Motor neuron (in vitro differentiated cells): ENCODE measurements around the gene PLCD3. TPM values are rescaled to one million over a fixed set of nuclear protein-coding genes. Genes with fewer than 3 reads are reported as not detected.
A peak's percentile ranks its signal among the peaks of the same experiment; 100 is the strongest.

Experiments
- ATAC-seq, 8 experiments: fragments of 200-7000 bp; cut with Tn5 transposase; replicated peaks in 6 of 8; 2 replicates each; pipeline ENCODE4 v1.8.0; 2021; ENCODE audit warnings: mild to moderate bottlenecking in 8 of 8, moderate library complexity in 8 of 8
- H3K27ac ChIP-seq, 2 donors: fragments of 250-450 bp; sonication (Bioruptor Pico); 2 replicates each; pipeline ENCODE4 v1.9.0; 2021; ENCODE audit warnings: antibody characterized with exemption in 2 of 2, mild to moderate bottlenecking in 2 of 2, moderate library complexity in 1 of 2
- H3K4me1 ChIP-seq, 2 donors: fragments of 250-450 bp; sonication (Bioruptor Pico); replicated peaks in 1 of 2; 2 replicates each; pipeline ENCODE4 v1.6.1; 2021; ENCODE audit warnings: antibody characterized with exemption in 2 of 2, mild to moderate bottlenecking in 2 of 2, moderate library complexity in 1 of 2
- H3K4me3 ChIP-seq, 5 donors: fragments of 250-450 bp; sonication (Bioruptor Pico); 2 replicates each; pipeline ENCODE4 v1.9.0; 2021; ENCODE audit warnings: antibody characterized with exemption in 5 of 5, mild to moderate bottlenecking in 5 of 5, moderate library complexity in 4 of 5
- WGBS, 10 experiments: fragments of 450-650 bp; shearing (Covaris generic); methylation state at CpG; one replicate each; pipeline ENCODE4 v1.0.0; 2022; 5-methylcytosine and 5-hydroxymethylcytosine counted together
- in situ Hi-C, 9 experiments: fragments of 400-800 bp; cut with MboI; loops; one replicate each; pipeline ENCODE4 v1.15.0; 2021; ENCODE audit warnings: low sequenced_read_pairs in 9 of 9, low pct_unique_long_range_greater_than_20kb in 2 of 9; ENCODE audit not compliant: unreplicated experiment in 9 of 9
- total RNA-seq, 8 experiments: library from RNA; unstranded; fragments of 300-600 nt; gene quantifications; 2 replicates each; pipeline versions ENCODE4 v1.2.3 to v1.2.4, GENCODE V29; 2022

Gene PLCD3
- total RNA-seq, 8 experiments from 2014 or later = 2.0 to 40.1 (median 10.0) TPM

DNA sequence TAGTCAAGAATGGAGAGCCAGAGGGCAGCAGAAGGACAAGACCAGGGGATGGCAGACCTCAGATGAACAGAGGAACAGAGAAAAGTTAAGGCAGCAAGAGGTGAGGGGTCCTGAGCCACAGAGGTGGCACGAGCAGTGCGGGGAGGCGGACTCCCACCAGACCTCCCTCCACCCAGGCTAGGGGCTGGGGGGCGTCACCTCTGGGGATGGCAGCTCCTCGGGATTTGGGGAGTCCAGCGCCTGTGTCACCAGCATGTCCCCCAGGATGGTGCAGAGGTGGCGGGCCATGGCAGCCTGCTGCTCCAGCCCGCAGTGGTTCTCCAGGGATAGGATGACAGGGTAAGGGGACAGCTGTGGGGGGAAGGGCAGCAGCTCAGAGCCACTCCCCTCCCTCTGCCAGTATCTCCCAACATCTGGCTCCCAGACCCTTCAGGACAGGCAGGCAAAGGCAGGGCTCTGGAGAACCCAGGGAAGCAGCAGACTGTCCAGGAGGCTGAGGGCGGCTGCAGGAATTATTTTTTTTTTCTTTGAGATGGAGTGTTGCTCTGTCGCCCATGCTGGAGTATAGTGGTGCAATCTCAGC, 15.8 kb downstream of the PLCD3 start:
- H3K27ac ChIP-seq = no peak overlapping the region
- in situ Hi-C loops = no loop called here
- no peaks in the 10 kb centered on the region for H3K4me1 ChIP-seq
- H3K4me3 ChIP-seq = no peak overlapping the region
- 100% methylated on average over 1 of the region's 10 CpGs; no CpG with 5 or more reads in 8 of the 10 experiments for WGBS, 10 experiments
- peak in 2 of 8 experiments; percentile 40 to 60 for ATAC-seq

DNA sequence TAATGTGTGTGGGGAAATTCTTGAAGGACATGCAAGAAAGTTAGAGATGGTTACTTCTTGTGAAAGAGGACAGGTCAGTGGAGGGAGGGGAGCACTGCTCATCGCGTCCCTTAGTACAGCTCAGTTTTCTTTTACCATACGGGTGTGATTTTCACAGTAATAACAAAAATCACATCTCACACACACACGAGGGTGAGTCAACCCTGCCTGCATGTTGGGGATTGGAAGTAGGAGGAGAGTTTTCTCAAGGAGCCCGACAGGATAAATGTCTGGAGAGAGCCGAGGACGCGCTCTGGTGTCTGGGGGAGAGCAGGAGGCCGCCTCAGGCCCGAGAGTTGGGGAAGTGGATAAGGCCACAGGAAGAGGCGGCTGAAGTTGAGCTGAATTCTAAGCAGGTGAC, 16.4 kb downstream of the PLCD3 start:
- in situ Hi-C loops = no loop called here
- H3K4me3 ChIP-seq = no peak overlapping the region
- WGBS, 10 experiments = 40 to 100% (median 77%) methylated on average over 2 to 9 of the region's 11 CpGs; no CpG with 5 or more reads in 1 of the 10 experiments
- ATAC-seq = no peak
- H3K4me1 ChIP-seq = peaks cover 0 to 4% of the 10 kb centered on the region in 2 donors
- H3K27ac ChIP-seq = no peak overlapping the region

DNA sequence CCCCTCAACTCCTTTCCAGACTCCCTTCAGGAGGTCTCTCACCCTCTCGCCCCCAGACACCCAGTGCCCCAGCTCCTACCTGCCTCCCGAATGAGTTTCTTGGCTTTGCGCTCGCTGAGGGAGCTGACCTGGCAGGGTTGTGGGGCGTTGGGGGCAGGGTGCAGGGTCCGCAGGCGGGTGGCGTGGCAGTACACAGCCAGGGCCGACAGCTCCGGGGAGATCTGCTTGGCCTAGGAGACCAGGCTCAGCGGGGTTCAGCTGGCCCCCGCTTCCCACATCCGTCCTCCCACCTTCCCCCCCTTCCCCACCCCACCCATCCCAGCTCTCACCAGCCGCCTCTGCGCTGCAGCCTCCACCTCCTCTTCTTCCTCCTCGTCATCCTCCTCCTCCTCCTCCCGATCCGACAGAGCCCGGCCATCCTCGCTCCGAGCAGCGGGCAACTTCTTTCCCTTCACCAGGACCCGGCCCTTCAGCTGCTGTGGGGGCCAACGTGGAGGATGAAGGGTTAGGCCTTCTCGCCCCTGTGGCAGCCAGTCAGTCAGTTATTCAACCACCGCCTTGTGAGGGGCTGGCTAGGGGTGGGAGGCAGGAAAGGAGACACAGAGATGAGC, 17.2 kb downstream of the PLCD3 start:
- WGBS, 10 experiments = 67 to 100% (median 84%) methylated on average over 1 to 6 of the region's 26 CpGs; no CpG with 5 or more reads in 7 of the 10 experiments
- in situ Hi-C loops = no loop called here
- ATAC-seq = no peak

DNA sequence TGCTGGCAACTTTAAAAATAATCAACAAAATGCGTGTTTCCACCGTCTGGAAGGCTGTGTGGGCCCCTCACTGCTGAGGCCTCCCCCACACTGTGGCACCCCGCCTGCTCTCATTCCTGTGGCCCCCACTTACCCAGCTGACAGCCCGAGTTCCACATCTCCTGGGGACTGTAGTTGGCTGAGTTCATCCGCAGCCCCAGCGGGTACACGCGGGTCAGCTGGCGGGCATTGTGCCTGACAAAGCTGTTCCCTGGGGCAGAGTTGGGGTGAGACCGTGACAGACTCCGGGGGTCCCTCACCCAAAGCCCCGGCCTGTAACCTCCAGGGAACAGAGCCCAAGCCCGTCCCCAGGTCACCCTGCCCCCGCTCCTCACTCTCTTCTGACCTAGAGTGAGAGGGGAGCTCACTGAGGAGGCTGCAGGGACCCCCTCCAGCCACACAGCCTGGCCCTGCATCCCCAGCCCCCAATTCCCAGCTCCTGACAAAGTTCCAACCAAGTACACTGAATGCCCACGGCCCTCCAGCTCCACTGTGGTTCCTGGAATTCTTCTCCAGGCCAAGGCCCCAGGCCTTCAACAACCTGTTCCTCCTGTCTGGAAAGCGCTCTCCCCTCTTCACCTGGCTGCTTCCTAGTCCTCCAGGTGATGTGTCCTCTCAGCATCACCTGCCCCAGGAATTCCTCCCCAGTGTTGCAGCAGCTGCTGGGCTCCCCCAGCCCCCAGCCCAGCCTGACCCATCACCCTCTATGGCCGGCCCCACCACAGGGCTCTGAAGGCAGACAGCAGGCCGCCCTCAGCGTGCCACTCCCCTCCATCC, 18.0 kb downstream of the PLCD3 start:
- no peak for ATAC-seq
- peaks cover 0 to 4% of the 10 kb centered on the region in 2 donors for H3K4me1 ChIP-seq
- H3K4me3 ChIP-seq = no peak overlapping the region
- no peak overlapping the region for H3K27ac ChIP-seq
- 80 to 100% (median 100%) methylated on average over 1 to 2 of the region's 19 CpGs; no CpG with 5 or more reads in 7 of the 10 experiments for WGBS, 10 experiments
- in situ Hi-C loops = no loop called here

More for the DNA sequence above, 17.2 kb downstream of the PLCD3 start:
- Histone ChIP-seq H3K4me3 (no peak overlapping the region), H3K27ac (no peak overlapping the region), H3K4me1 (peaks cover 0 to 4% of the 10 kb centered on the region in 2 donors)

DNA sequence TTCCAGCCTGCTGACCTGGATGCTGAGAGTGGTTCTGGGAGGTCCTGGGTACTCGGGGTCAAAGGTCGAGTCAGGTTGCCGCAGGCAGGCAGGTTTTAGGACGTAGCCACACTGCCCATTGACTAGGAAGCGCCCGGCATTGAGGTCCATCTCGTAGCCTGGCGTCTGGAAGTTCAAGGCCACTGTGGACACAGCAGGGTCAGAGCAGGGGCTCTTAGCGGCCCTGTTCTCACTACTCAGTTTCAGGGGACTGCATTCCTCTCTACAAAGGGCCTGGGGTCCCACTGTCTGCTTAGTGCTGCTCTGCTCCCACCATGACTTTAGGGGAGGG, 18.9 kb downstream of the PLCD3 start:
- in situ Hi-C loops = no loop called here
- Histone ChIP-seq H3K4me3 (no peak overlapping the region), H3K4me1 (peaks cover 0 to 4% of the 10 kb centered on the region in 2 donors), H3K27ac (no peak overlapping the region)
- no peak for ATAC-seq
- WGBS, 10 experiments = 93% methylated on average over 5 of the region's 9 CpGs; no CpG with 5 or more reads in 9 of the 10 experiments

DNA sequence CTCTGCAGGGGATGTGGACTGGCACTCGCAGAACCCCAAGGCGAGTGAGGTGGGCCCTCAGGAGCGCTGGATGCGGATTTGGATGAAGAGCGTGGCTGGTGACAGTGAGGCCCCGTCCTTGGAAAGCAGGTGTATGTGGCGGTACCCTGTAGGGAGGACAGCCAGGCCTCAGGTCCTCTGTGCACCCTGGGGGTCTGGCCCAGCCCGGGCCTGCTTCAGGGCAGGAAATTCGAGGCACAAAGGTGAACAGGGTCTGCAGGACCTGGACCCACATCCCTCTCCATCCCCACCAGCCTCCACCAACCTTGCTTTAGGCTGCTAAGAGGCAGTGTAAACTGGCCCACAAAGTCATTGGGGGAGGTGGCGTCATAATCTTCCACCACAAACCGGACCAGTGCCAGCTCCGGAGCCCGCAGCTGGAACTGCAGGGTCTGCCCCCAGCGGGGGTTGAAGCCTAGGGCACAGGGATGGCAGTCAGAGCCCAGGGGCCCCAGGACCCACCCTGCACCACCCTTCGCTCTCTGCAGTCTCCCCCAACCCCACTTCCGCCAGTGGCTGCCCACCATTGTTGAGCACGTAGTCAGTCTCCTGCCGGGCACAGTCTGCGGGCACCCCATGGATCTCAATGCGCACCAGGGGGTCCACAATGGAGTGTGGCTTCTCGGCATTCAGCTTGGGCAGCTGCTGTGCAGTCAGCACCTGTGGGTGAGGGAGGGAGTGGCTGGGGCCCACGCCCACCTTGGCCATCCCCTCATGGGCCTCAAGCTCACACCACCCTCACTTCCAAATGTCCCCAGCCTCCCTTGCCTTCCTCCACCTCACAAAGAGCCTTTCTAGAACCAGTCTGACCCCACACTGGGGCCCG, 19.5 kb downstream of the PLCD3 start:
- in situ Hi-C loops = no loop called here
- no peak overlapping the region for H3K4me3 ChIP-seq

DNA sequence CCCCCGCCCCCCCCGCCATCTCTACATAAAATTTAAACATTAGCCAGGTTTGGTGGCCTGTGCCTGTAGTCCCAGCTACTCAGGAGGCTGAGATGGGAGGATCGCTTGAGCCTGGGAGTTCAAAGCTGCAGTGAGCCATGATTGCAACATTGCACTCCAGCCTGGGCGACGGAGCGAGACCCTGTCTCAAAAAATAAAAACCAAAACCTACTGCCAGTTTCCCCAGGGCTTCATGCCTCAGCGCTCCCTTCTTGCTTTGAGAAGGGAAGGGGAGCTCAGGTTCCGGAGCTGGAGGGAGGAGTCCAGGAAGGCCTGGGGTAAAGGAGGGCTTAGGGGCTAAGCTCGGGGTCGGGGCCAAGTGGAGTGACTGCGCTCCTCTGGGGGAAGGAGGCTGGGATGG, 20.5 kb downstream of the PLCD3 start:
- in situ Hi-C loops = no loop called here
- no peak overlapping the region for H3K27ac ChIP-seq
- peaks cover 0 to 4% of the 10 kb centered on the region in 2 donors for H3K4me1 ChIP-seq

More for the DNA sequence above, 19.5 kb downstream of the PLCD3 start:
- WGBS, 10 experiments = 86 to 100% (median 98%) methylated on average over 1 to 8 of the region's 23 CpGs; no CpG with 5 or more reads in 5 of the 10 experiments
- no peak for ATAC-seq
- Histone ChIP-seq H3K4me1 (peaks cover 0 to 4% of the 10 kb centered on the region in 2 donors), H3K27ac (no peak overlapping the region)

DNA sequence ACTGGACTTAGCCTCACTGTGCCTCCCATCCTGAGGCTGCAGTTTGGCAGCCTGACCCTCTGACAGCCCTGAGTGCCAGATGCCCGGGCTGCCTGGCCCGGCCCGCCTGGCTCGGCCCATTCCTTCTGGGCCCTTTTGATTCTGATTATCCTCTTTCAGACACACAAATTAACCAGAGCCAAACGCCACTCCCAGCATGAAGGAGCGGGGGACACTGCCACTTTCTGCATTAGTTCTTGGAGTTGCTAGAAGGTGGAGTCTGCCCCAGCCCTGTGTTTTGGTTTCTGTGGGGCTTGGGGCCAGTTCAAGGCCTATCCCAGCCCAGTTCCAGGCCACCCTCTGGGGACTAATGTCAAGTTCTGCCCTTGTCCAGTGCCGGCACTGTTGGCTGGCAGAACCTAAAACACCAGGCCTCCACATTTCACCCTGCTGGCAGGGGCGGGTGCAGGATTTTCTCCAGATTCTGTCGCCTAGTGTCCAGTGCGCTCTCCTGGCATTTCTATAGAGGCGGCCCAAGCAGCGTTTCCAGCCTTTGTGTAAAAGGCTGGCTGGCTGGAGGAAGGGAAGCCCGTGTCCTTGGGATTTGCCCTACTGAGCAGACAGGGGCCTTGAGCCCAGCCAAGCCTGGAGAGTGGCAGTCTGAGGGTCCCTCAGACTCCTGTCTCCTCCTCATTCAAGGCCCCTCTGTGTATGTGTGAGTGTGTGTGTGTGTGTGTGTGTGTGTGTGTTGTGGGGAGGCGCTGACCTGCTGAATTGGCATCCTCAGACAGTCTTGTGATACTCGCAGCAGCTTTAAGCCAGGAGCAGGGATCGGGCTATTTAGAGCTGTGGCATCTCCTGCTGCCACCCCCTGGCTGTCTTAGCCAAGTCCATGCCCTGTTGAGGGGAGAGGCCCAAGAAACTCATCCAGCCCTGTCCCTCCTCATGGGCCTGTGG, 21.4 kb downstream of the PLCD3 start:
- peak; percentile 13 to 55 (median 26) for ATAC-seq
- no peak overlapping the region for H3K27ac ChIP-seq
- peaks cover 0 to 4% of the 10 kb centered on the region in 2 donors for H3K4me1 ChIP-seq
- in situ Hi-C loops = no loop called here
- 9 to 100% (median 92%) methylated on average over 1 to 6 of the region's 16 CpGs; no CpG with 5 or more reads in 2 of the 10 experiments for WGBS, 10 experiments
- no peak overlapping the region for H3K4me3 ChIP-seq

More for the DNA sequence above, 20.5 kb downstream of the PLCD3 start:
- no peak for ATAC-seq
- no peak overlapping the region for H3K4me3 ChIP-seq
- 80 to 100% methylated on average over 1 to 2 of the region's 11 CpGs; no CpG with 5 or more reads in 8 of the 10 experiments for WGBS, 10 experiments

DNA sequence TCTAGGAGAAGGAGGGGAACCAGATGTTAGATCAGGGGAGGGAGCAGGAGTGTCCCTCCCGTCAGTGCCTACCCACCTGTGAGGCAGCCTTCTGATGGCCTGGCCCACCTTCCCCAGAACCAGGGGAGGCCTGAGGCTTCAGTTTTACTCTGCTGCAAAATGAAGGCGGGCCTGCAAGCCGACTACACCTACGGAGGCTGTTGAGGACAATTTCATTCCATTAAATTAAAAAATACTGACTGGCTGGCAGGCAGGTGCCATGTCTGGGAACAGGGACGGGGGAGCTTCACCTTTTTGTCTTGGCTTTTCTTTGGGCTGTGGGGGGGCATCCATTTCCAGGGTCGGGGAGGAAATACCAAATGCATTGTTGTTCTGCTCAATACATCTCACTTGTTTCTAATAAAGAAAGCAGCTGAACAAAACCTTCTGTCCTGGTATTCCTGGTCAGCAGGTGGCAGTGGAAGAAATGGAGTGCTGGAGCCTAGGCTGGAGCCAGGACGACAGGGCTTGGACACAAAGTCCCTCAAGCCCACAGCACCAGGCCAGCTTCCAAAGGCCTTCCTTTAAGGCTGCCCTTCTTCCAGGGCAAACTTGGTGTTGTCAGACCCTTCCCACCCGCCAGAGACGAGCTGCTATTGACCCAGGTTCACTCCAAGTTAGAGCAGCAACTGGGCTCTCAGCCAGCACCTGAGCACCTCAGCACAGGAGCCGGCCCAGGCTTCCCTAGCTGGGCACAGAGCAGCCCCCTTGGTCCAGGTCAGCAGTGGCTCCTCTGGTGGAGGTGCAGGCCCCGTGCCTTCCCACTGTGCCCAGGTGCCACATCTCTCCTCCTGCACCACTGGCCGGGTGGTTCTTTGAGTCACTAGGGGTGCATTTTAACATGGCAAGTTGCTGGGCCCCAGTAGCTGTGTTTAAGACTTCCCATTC, 23.5 kb downstream of the PLCD3 start:
- Histone ChIP-seq H3K4me1 (peaks cover 0 to 4% of the 10 kb centered on the region in 2 donors), H3K27ac (no peak overlapping the region), H3K4me3 (no peak overlapping the region)
- ATAC-seq = peak in 1 of 8 experiments; percentile 3
- in situ Hi-C loops = no loop called here
- 69 to 100% (median 83%) methylated on average over 1 to 3 of the region's 12 CpGs; no CpG with 5 or more reads in 5 of the 10 experiments for WGBS, 10 experiments

DNA sequence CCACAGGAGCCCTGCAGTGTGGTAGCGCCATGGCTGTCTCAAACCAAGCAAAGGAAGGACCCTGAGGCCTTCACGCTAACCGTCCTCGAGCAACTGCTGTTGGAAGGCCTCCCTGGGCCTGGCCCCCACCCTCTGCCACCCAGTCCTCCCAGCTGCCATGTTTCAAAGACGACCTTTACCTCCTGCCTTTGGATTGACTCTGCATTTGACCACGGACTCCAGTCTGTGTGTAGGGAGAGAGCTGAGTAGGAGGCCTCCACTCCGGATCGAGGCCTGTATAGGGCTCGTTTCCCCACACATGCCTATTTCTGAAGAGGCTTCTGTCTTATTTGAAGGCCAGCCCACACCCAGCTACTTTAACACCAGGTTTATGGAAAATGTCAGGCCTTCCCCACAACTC, 24.3 kb downstream of the PLCD3 start:
- Histone ChIP-seq H3K4me3 (no peak overlapping the region), H3K27ac (no peak overlapping the region), H3K4me1 (peaks cover 0 to 4% of the 10 kb centered on the region in 2 donors)
- 20 to 96% (median 88%) methylated on average over 1 to 5 of the region's 9 CpGs; no CpG with 5 or more reads in 4 of the 10 experiments for WGBS, 10 experiments
- in situ Hi-C loops = no loop called here
- peak in 2 of 8 experiments; percentile 11 to 12 for ATAC-seq
